ENCODE results near the gene INPP1.

Gene INPP1

DNA sequence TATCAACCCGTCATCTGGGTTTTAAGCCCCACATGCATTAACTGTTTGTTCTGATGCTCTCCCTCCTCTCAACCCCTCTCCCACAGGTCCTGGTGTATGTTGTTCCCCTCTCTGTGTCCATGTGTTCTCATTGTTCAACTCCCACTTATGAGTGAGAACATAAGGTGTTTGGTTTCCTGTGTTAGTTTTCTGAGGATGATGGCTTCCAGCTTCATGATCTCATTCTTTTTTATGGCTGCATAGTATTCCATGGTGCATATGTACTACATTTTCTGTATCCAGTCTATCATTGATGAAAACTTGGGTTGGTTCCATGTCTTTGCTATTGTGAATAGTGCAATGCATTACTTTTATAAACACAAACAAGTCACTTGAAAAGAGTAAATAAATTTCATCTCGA lies 7.0 kb upstream of the INPP1 start:
- no peak overlapping the region for H3K23ac ChIP-seq (ENCODE audit: low read length in 2 of 2)
- no peak overlapping the region for H3K4me2 ChIP-seq (ENCODE audit: low read length, poor library complexity, severe bottlenecking)
- H2AFZ ChIP-seq (ENCODE audit: low read depth, low read length): no peak overlapping the region
- no peak overlapping the region for H2BK15ac ChIP-seq (ENCODE audit: low read depth, poor library complexity, severe bottlenecking)
- H4K91ac ChIP-seq (ENCODE audit: low read length): no peak overlapping the region
- no peaks in the 10 kb centered on the region for H3K79me1 ChIP-seq (replicated peaks; ENCODE audit: low read length, poor library complexity, severe bottlenecking)
- no peak overlapping the region for H2AK5ac ChIP-seq (ENCODE audit: low read length, severe bottlenecking)
- no peak for DNase-seq
- no peak overlapping the region for H4K8ac ChIP-seq (ENCODE audit: low read length)
- no peak overlapping the region for H2BK12ac ChIP-seq (ENCODE audit: low read length in 2 of 2)
- 100% methylated on average over 1 of the region's 2 CpGs for WGBS
- no peak overlapping the region for H3K4ac ChIP-seq (ENCODE audit: low read depth in 1 of 2, low read length in 2 of 2)
- H3K14ac ChIP-seq (ENCODE audit: low read length in 2 of 2): no peak overlapping the region
- no peak overlapping the region for H3K4me3 ChIP-seq (ENCODE audit: insufficient read depth in 1 of 2, low read depth in 1 of 2, low read length in 2 of 2)
- H3K9me3 ChIP-seq (ENCODE audit: control insufficient read depth, low read length): no peaks in the 10 kb centered on the region
- H3K4me1 ChIP-seq (ENCODE audit: control insufficient read depth, insufficient read depth, low read depth, low read length): no peaks in the 10 kb centered on the region
- no peaks in the 10 kb centered on the region for H3K27me3 ChIP-seq (ENCODE audit: control insufficient read depth in 1 of 2, insufficient read depth in 1 of 2, low read length in 2 of 2)
- H3K9ac ChIP-seq (ENCODE audit: low read length): no peak overlapping the region
- no peaks in the 10 kb centered on the region for H3K36me3 ChIP-seq (ENCODE audit: control insufficient read depth in 1 of 2, insufficient read depth in 2 of 2, low read depth in 1 of 2, low read length in 2 of 2)
- no peak overlapping the region for H3K27ac ChIP-seq (ENCODE audit: low read length, poor library complexity, severe bottlenecking)
- H2BK5ac ChIP-seq (ENCODE audit: low read depth, low read length, poor library complexity, severe bottlenecking): no peak overlapping the region
- H2BK120ac ChIP-seq (ENCODE audit: low read depth, low read length): no peak overlapping the region
- H3K18ac ChIP-seq (ENCODE audit: low read depth in 1 of 2, low read length in 2 of 2): no peak overlapping the region

- no peaks in the 10 kb centered on the region for H3K36me3 ChIP-seq (ENCODE audit: control insufficient read depth in 1 of 2, insufficient read depth in 2 of 2, low read depth in 1 of 2, low read length in 2 of 2)
- H3K14ac ChIP-seq (ENCODE audit: low read length in 2 of 2): no peak overlapping the region
- H3K79me1 ChIP-seq (replicated peaks; ENCODE audit: low read length, poor library complexity, severe bottlenecking): no peaks in the 10 kb centered on the region
- H3K18ac ChIP-seq (ENCODE audit: low read depth in 1 of 2, low read length in 2 of 2): no peak overlapping the region
- H3K4me3 ChIP-seq (ENCODE audit: insufficient read depth in 1 of 2, low read depth in 1 of 2, low read length in 2 of 2): no peak overlapping the region
- DNase-seq: no peak
- H3K4ac ChIP-seq (ENCODE audit: low read depth in 1 of 2, low read length in 2 of 2): no peak overlapping the region
- H2AK5ac ChIP-seq (ENCODE audit: low read length, severe bottlenecking): no peak overlapping the region
- H3K9ac ChIP-seq (ENCODE audit: low read length): no peak overlapping the region
- no peak overlapping the region for H2AFZ ChIP-seq (ENCODE audit: low read depth, low read length)
- H3K27ac ChIP-seq (ENCODE audit: low read length, poor library complexity, severe bottlenecking): no peak overlapping the region
- H4K91ac ChIP-seq (ENCODE audit: low read length): no peak overlapping the region
- peak overlapping the region; percentile 13 for H2BK120ac ChIP-seq (ENCODE audit: low read depth, low read length)
- no peak overlapping the region for H2BK5ac ChIP-seq (ENCODE audit: low read depth, low read length, poor library complexity, severe bottlenecking)
- H3K4me2 ChIP-seq (ENCODE audit: low read length, poor library complexity, severe bottlenecking): no peak overlapping the region
- H3K23ac ChIP-seq (ENCODE audit: low read length in 2 of 2): no peak overlapping the region
- H3K4me1 ChIP-seq (ENCODE audit: control insufficient read depth, insufficient read depth, low read depth, low read length): no peaks in the 10 kb centered on the region
- H3K27me3 ChIP-seq (ENCODE audit: control insufficient read depth in 1 of 2, insufficient read depth in 1 of 2, low read length in 2 of 2): no peaks in the 10 kb centered on the region
- no peak overlapping the region for H4K8ac ChIP-seq (ENCODE audit: low read length)
- H2BK12ac ChIP-seq (ENCODE audit: low read length in 2 of 2): no peak overlapping the region
- no peaks in the 10 kb centered on the region for H3K9me3 ChIP-seq (ENCODE audit: control insufficient read depth, low read length)
- WGBS: no CpG with 5 or more reads among the region's 1 CpG
- H2BK15ac ChIP-seq (ENCODE audit: low read depth, poor library complexity, severe bottlenecking): no peak overlapping the region
Observed at GRCh38 chr2:190338453-190338852, 4.9 kb upstream of the INPP1 start.

DNA sequence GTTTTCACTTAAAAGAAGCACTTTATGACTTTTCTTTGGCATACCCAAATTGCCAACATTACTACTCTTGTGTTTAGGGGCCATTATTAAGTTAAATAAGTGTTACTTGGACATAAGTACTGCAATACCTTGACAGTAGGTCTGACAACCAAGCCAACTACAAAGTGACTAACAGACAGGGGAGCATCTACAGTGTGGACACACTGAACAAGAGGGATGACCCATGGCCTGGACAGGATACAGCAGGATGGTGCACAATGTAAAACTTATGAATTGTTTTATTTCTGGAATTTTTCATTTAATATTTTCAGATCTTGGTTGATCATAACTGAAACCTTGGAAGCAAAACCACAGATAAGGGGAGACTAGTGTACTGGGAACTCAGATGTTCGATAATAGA lies 4.0 kb upstream of the INPP1 start:
- H3K4me2 ChIP-seq (ENCODE audit: low read length, poor library complexity, severe bottlenecking): no peak overlapping the region
- no peaks in the 10 kb centered on the region for H3K36me3 ChIP-seq (ENCODE audit: control insufficient read depth in 1 of 2, insufficient read depth in 2 of 2, low read depth in 1 of 2, low read length in 2 of 2)
- H2BK120ac ChIP-seq (ENCODE audit: low read depth, low read length): no peak overlapping the region
- H4K91ac ChIP-seq (ENCODE audit: low read length): no peak overlapping the region
- no peak for DNase-seq
- H3K79me1 ChIP-seq (replicated peaks; ENCODE audit: low read length, poor library complexity, severe bottlenecking): no peaks in the 10 kb centered on the region
- no peak overlapping the region for H3K9ac ChIP-seq (ENCODE audit: low read length)
- no peak overlapping the region for H2BK15ac ChIP-seq (ENCODE audit: low read depth, poor library complexity, severe bottlenecking)
- H2AFZ ChIP-seq (ENCODE audit: low read depth, low read length): no peak overlapping the region
- no peak overlapping the region for H3K4ac ChIP-seq (ENCODE audit: low read depth in 1 of 2, low read length in 2 of 2)
- H3K9me3 ChIP-seq (ENCODE audit: control insufficient read depth, low read length): no peaks in the 10 kb centered on the region
- no peaks in the 10 kb centered on the region for H3K27me3 ChIP-seq (ENCODE audit: control insufficient read depth in 1 of 2, insufficient read depth in 1 of 2, low read length in 2 of 2)
- peaks cover 1% of the 10 kb centered on the region for H3K4me1 ChIP-seq (ENCODE audit: control insufficient read depth, insufficient read depth, low read depth, low read length)
- no peak overlapping the region for H3K18ac ChIP-seq (ENCODE audit: low read depth in 1 of 2, low read length in 2 of 2)
- no peak overlapping the region for H2BK5ac ChIP-seq (ENCODE audit: low read depth, low read length, poor library complexity, severe bottlenecking)
- H2AK5ac ChIP-seq (ENCODE audit: low read length, severe bottlenecking): no peak overlapping the region
- no peak overlapping the region for H3K27ac ChIP-seq (ENCODE audit: low read length, poor library complexity, severe bottlenecking)
- no CpG with 5 or more reads among the region's 1 CpG for WGBS
- H4K8ac ChIP-seq (ENCODE audit: low read length): no peak overlapping the region
- no peak overlapping the region for H3K23ac ChIP-seq (ENCODE audit: low read length in 2 of 2)
- no peak overlapping the region for H3K14ac ChIP-seq (ENCODE audit: low read length in 2 of 2)
- H3K4me3 ChIP-seq (ENCODE audit: insufficient read depth in 1 of 2, low read depth in 1 of 2, low read length in 2 of 2): no peak overlapping the region
- H2BK12ac ChIP-seq (ENCODE audit: low read length in 2 of 2): no peak overlapping the region

GRCh38 chr2:190340369-190340768 lies 3.0 kb upstream of the INPP1 start:
- Histone ChIP-seq H3K27ac (ENCODE audit: low read length, poor library complexity, severe bottlenecking) (no peak overlapping the region), H3K23ac (ENCODE audit: low read length in 2 of 2) (no peak overlapping the region), H2AK5ac (ENCODE audit: low read length, severe bottlenecking) (no peak overlapping the region), H4K91ac (ENCODE audit: low read length) (no peak overlapping the region), H2BK12ac (ENCODE audit: low read length in 2 of 2) (peak overlapping the region in 1 of 2 experiments; percentile 33), H3K14ac (ENCODE audit: low read length in 2 of 2) (no peak overlapping the region), H2BK15ac (ENCODE audit: low read depth, poor library complexity, severe bottlenecking) (no peak overlapping the region), H3K4me2 (ENCODE audit: low read length, poor library complexity, severe bottlenecking) (no peak overlapping the region), H3K9me3 (ENCODE audit: control insufficient read depth, low read length) (no peaks in the 10 kb centered on the region), H3K4me1 (ENCODE audit: control insufficient read depth, insufficient read depth, low read depth, low read length) (peaks cover 1% of the 10 kb centered on the region), H3K27me3 (ENCODE audit: control insufficient read depth in 1 of 2, insufficient read depth in 1 of 2, low read length in 2 of 2) (no peaks in the 10 kb centered on the region), H3K36me3 (ENCODE audit: control insufficient read depth in 1 of 2, insufficient read depth in 2 of 2, low read depth in 1 of 2, low read length in 2 of 2) (no peaks in the 10 kb centered on the region), H3K18ac (ENCODE audit: low read depth in 1 of 2, low read length in 2 of 2) (no peak overlapping the region), H2BK5ac (ENCODE audit: low read depth, low read length, poor library complexity, severe bottlenecking) (no peak overlapping the region), H3K4me3 (ENCODE audit: insufficient read depth in 1 of 2, low read depth in 1 of 2, low read length in 2 of 2) (no peak overlapping the region), H3K4ac (ENCODE audit: low read depth in 1 of 2, low read length in 2 of 2) (no peak overlapping the region), H2AFZ (ENCODE audit: low read depth, low read length) (no peak overlapping the region), H2BK120ac (ENCODE audit: low read depth, low read length) (no peak overlapping the region), H4K8ac (ENCODE audit: low read length) (no peak overlapping the region), H3K9ac (ENCODE audit: low read length) (no peak overlapping the region), H3K79me1 (replicated peaks; ENCODE audit: low read length, poor library complexity, severe bottlenecking) (no peaks in the 10 kb centered on the region)
- peak; percentile 42 for DNase-seq
- WGBS: 43% methylated on average over 2 of the region's 2 CpGs
